SK-N-MC (cell line): ENCODE data around the gene HDAC4.

ENCODE experiments used
- EZH2 ChIP-seq: fragments of 200-600 bp; sonication (generic); IDR thresholded peaks from one replicate; pipeline ENCODE4 v1.6.1; 2017; ENCODE audit warnings: antibody characterized with exemption
- FOXP2 ChIP-seq: optimal IDR thresholded peaks from 2 replicates; pipeline ENCODE3; 2011; ENCODE audit warnings: mild to moderate bottlenecking, moderate library complexity; ENCODE audit not compliant: insufficient read depth; ENCODE audit errors: extremely low read length, control extremely low read depth
- POLR2AphosphoS5 ChIP-seq: IDR thresholded peaks from 2 replicates; pipeline ENCODE4 v1.6.1; 2012; ENCODE audit warnings: mild to moderate bottlenecking, low read depth, low read length, borderline replicate concordance

DNA sequence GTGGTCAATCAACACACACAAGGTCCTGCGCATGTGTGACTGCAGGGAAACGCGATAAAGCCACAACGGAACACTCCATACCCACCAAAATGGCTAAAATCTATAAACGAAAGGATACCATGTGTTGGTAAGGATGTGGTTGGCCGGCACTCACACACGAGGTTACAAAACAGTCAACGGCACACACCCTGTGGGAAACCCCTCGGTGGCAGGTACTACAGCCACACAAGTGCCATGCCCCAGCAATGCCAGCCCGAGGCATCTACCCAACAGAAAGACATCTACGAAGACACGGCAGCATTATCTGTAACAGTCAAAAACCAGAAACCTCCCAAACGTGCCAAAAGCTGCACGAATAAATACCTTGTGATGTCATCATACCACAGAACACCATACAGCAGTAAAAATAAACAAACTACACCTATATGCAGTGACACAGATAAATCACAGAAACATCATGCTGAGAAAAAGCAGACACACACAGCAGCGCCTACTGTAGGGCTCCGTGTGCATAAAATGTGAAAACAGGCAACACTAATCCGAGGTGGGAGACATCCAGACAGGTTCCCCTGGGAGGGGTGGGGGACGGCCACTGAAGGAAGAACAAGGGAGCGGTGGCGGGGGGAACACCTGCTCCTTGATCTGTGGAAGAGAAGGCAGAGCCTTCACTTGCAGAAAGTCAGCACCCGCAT, 36.7 kb downstream of the HDAC4 start:
- TF ChIP-seq FOXP2 (no peak), EZH2 (no peak), POLR2AphosphoS5 (no peak)
